ENCODE data around the gene DAB2IP. TPM values are rescaled to one million over a fixed set of nuclear protein-coding genes. Genes with fewer than 3 reads are reported as not detected.
"Not testable (repeated sequence)": the region's sequence is repeated elsewhere in the genome, so short reads cannot be mapped to it uniquely, and the experiment has no call there.

Gene DAB2IP
- total RNA-seq, 1 donor = 0.81 TPM

GRCh38 chr9:121623430-121623829 is 28.0 kb upstream of the DAB2IP start:
- not testable (repeated sequence) for DNase-seq (ENCODE audit: low read depth in 2 of 3, low spot score in 2 of 3)

- DNase-seq (ENCODE audit: low read depth in 2 of 3, low spot score in 2 of 3) = no peak
Observed at GRCh38 chr9:121625590-121625989, 25.8 kb upstream of the DAB2IP start.

DNA sequence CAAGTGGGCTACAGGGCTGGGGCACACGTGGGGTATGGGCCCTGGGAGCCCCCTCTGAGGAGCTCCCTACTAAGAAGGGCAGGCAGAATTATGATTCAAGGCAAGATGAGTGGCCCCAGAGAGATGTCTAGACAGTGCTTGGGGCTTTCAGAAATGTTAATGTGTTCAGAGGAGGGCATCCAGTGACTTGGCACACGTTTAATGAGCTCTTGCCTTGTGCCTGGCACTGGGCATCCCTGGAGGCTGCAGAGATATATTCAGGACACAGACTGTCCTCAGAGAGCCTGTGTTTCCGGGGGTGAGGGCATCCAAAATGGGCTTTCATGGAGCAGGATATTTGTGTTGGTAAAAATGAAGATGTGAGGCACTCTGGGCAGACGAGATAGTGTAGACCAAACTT is 25.4 kb upstream of the DAB2IP start:
- DNase-seq (ENCODE audit: low read depth in 2 of 3, low spot score in 2 of 3) = no peak

DNA sequence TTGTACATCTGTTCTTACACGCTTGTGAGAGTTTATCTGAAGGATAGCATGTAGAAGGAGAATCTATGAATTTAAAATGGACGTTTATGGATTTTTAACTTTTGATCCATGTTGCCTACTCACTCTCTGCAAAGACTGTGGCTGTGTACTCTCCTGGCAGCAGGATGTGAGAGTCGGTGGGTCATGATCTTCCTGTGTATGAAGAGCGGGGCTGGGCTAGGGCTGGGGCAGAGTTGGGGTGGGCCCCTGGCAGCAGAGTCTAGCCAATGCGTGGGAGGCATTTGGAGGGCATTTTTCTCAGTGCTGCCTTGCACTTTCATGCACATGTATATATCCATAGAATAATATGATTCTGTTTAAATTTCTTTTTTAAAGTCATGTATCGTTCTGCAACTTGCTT is 24.0 kb upstream of the DAB2IP start:
- peak in 1 of 3 donors; percentile 38 for DNase-seq (ENCODE audit: low read depth in 2 of 3, low spot score in 2 of 3)

- no peak for DNase-seq (ENCODE audit: low read depth in 2 of 3, low spot score in 2 of 3)
Observed at GRCh38 chr9:121628401-121628800, 23.0 kb upstream of the DAB2IP start.

GRCh38 chr9:121631115-121631514 is 20.3 kb upstream of the DAB2IP start:
- no peak for DNase-seq (ENCODE audit: low read depth in 2 of 3, low spot score in 2 of 3)

DNA sequence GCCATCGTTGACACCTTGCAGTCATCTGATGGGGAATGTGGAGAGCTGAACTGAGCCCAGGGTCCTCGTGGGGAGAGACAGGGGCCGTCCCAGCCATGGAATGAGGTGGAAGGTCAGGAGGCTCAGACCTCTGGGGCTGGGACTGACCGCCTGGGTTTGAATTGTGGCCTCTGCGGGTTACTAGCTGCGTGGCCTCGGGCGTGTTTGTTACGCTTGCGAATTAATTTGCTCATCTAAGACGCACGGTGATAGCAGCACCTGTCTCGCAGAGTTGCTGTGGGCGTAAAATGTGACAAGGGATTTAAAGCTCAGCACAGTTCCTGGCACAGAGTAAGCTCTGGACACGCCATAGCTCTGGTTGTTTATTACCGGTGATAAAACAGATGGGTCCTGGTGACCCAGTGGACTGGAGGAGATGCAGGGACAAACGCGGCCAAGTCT is 19.4 kb upstream of the DAB2IP start:
- no peak for DNase-seq (ENCODE audit: low read depth in 2 of 3, low spot score in 2 of 3)

GRCh38 chr9:121633119-121633714 is 18.2 kb upstream of the DAB2IP start:
- DNase-seq (ENCODE audit: low read depth in 2 of 3, low spot score in 2 of 3) = no peak

DNA sequence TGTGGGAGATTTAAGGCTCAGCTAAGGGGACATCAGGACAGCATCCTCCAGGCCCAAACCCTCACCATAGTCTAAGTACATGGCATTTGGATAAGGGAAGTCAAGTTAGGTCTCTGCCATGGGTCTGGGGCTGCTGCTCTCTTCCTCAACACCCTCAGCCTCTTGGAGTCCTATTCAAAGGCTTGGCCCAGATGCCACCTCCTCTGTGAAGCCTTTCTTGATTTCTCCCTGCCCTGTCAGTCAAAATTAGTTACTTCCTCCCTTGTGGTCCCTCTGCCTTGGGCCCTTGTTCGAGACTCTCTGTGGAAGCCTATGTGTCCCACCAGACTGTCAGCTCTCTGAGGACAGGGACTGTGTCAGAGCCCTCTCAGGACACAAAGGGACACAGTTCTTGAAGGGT is 17.7 kb upstream of the DAB2IP start:
- DNase-seq (ENCODE audit: low read depth in 2 of 3, low spot score in 2 of 3) = no peak

DNA sequence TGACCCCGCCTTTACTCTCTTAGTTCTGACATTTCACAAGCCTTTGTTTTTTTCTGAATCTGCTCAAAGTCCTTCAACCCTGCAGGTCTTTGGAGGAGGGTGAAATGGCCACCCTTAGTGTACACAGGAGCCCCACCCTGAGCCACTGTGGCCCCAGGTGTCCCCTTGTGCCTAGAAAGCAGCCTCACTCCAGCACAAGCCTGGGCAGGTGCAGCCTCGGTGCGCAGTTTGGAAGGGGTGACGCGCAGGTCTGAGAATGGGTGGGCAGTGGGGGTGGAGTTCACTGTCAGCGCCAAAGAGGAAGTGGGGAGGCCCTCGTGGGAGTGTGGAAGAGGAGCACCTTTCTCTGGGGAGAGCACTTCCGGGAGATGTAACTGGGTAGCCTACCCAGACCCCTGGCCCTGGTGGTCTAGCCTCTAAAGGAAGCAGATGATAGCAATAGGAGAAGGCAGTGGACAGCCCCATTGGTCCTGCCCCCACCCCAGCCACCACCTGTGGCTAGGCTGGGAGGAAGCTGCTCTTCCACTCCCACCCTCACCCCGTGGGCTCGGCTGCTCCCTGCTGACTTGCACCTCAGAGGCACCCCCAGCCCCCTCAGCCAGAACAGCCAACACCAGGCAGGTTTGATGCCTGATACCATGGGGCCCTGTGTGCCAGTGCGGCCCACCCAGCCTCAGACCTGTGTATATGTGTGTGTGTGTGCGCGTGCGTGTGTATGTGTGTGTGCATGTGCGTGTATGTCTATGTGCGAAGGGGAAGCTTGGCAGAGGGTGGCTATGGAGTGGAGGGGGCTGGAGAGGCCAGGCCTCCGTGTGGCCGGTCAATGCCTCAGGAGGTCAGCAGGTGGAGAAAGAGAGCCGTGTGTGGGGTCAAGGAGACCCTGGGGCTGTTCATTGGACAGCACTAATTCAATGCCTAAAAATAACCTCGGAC is 16.8 kb upstream of the DAB2IP start:
- peak in 1 of 3 donors; percentile 78 for DNase-seq (ENCODE audit: low read depth in 2 of 3, low spot score in 2 of 3)

- DNase-seq (ENCODE audit: low read depth in 2 of 3, low spot score in 2 of 3) = no peak
Observed at GRCh38 chr9:121635300-121635876, 16.0 kb upstream of the DAB2IP start.

DNA sequence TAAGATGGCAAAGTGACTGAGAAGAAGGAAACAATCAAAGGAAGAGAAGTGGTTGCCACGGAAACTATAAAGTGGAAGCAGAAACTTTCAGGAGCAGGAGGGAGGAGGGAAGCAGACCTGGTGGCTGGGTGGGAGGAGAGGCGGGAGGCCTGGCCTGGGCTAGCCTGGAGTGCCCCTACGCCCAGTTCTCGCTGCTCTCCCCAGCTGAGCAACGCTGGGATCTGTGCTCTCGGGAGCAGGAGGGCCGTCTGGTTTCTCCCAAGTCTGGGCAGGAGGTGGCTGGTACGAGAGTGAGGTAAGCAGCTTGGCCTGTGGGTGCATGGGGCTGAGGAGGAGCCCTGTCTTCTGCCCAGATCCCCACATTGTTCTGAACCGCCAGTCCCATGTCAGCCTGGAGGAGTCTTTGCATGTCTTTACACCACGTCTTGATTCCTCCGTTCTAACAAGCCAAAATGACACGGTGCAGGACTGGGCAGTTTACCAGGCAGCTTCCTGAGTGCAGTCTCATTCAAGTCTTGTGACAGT is 15.0 kb upstream of the DAB2IP start:
- DNase-seq (ENCODE audit: low read depth in 2 of 3, low spot score in 2 of 3) = no peak

- no peak for DNase-seq (ENCODE audit: low read depth in 2 of 3, low spot score in 2 of 3)
Observed at GRCh38 chr9:121636978-121637712, 14.3 kb upstream of the DAB2IP start.

- DNase-seq (ENCODE audit: low read depth in 2 of 3, low spot score in 2 of 3) = peak in 2 of 3 donors; percentile 81 to 91
Observed at GRCh38 chr9:121637713-121638220, 13.7 kb upstream of the DAB2IP start.

- DNase-seq (ENCODE audit: low read depth in 2 of 3, low spot score in 2 of 3) = no peak
Observed at GRCh38 chr9:121638399-121638798, 13.0 kb upstream of the DAB2IP start.

GRCh38 chr9:121638901-121639592 is 12.4 kb upstream of the DAB2IP start:
- no peak for DNase-seq (ENCODE audit: low read depth in 2 of 3, low spot score in 2 of 3)

- DNase-seq (ENCODE audit: low read depth in 2 of 3, low spot score in 2 of 3) = no peak
Observed at GRCh38 chr9:121639619-121640018, 11.8 kb upstream of the DAB2IP start.

DNA sequence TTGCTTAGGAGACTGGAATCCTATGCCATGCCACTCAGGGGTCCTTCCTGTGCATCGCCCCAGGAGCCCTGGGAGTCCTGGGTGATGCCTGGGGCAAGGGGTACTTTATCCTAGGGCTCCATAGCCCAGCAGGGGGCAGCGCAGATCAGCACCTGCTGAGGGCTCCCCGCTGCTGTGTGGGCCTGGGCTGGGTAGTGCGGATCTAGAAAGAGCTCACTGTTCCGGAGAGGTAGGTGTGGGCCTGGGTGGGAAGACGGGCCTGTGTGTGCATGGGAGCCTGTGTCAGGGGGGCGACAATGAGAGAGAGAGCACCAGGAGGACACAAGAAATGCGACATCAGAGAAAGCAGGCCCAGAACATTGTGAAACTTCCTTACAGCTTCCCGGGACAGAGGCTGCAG is 11.4 kb upstream of the DAB2IP start:
- DNase-seq (ENCODE audit: low read depth in 2 of 3, low spot score in 2 of 3) = peak in 2 of 3 donors; percentile 46 to 62

DNA sequence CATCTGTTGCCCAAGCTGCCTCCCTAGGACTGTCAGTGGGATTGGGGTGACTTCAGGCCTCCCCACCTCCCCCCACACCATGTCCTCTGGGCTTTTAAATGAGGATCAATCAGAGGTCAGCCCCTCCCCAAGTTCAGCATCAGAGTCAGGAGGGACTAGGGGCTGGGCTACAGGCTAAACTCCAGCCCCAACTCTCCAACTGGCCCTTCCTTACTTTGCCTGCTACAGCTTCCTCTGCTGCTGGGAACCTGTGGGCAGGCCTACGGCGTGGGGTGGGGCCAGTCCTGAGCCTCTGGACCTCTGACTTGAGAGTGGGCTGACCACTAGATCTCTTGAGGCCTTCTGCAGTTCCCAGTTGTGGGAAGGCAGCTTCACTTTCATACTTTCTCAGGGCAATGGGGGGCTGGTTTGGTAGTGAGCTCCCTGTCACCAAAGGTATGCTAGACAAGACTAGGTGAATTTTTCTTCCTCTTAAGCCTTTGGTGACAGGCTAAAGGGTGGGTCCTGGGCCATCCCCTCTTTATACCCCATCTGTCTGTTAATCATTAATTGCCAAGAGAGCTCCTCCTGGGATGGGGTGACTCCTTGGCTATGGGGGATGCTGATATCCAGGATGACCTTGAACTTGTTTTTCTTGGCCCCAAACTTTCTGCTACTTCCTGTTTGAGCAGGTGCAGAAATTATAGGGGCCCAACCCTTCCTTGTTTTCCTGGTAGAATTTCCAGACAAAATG is 10.8 kb upstream of the DAB2IP start:
- DNase-seq (ENCODE audit: low read depth in 2 of 3, low spot score in 2 of 3) = no peak
